GM19455 (cell line): ENCODE measurements around the gene PIK3CG.

ENCODE experiments used
- ATAC-seq: cut with Tn5 transposase; IDR thresholded peaks from one replicate; pipeline ENCODE4 v1.9.1; 2021; ENCODE audit not compliant: unreplicated experiment

PIK3CG gene

DNA sequence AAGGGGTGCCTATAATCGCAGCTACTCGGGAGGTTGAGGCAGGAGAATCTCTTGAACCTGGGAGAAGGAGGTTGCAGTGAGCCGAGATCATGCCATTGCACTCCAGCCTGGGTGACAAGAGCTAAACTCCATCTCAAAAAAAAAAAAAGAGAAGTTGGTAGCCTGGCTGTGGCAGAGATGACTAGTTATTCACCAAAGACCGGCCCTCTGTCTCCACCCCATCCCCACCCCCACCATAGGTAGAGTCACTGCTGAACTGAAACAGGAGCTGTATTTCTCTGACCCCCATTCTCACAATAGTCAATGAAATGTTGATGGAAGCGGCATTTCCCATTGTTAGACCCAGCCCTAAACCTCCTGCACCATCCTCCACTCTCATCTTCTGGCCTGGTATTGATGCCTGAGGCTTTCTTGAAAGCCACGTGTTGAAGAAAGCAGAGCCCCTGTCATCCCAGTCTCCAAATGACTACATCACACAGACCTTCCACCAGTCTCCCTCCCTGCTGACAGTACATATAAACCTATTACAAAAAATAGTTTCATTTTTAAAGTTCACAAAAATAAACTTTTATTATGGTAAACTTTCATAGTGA, 9.4 kb upstream of the PIK3CG start:
- ATAC-seq = no peak

DNA sequence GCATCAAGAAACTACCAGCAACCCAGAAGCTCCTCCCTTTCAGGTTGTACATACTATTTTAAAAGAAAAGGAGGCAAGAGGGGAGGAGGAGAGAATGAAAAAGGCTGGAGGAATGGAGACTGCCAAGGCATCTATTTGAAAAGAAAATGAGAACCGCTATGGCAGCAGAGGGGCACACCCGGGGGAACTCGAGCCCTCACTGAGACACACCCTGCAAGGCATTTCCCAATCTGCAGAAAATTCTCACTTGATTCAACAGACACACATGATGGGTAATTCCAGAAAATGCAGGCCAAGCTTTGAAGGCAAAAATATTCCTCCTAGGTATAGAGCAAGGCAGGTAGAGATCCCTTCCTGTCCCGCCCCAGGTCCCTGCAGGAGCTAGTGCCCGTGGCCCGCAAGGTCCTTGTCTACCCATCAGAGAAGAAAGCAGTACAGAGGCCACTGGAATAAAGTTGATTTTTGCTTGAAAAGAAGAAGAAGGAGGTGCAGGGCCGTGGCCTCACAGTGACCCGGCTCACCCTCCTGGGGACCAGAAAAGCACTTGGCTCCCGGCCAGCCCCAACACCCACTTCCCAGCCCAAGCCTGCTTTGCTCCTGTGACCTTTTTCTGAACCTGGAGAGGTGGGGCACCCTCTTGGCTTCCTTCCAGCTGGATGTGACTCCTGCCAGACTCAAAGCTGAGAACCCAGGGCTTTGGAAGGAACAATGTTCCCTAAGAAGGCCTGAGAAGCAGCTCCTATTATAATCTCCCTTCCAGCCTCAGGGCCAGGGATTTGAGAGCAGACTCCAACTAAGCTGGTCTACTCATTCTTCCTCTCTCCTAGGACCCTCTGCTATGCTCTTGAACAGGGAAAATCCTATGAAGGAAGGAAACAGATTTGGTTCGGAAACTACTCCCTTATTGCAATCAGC, 6.2 kb upstream of the PIK3CG start:
- ATAC-seq = no peak

DNA sequence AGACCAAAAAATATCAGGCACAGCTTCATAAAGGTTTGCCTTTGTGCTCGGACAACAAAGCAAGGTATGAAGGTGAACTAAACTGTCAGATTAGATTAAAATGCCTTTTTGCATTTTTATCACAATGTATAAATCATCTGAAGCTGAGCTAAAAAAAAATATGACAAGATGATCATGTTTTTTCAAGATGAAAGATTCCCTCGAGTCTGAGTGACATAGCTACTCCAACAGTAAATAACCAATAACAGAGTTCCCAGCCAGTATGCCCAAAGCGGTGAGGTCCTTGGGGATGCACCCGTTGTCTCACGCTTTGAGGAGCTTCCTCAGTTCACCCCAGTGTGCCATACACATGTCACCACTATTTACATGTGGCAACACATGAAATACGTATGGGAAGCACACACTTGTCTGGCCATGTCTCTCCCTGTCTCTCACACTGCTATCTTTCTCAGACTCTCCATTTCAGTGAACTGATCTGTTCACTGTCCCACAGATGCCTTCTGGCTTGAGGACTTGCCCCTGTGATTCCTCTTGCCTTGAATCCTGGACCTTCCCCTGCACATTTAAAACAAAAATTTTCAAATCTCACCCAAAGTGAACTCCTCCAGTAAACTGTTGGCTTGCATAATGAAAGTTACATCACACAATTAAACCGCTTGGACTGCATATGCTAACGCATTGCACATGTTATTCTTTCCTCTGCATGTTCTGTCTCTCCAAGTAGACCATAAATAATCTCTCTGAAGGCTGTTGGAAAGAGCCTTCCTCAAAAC, 2.6 kb upstream of the PIK3CG start:
- ATAC-seq = no peak

DNA sequence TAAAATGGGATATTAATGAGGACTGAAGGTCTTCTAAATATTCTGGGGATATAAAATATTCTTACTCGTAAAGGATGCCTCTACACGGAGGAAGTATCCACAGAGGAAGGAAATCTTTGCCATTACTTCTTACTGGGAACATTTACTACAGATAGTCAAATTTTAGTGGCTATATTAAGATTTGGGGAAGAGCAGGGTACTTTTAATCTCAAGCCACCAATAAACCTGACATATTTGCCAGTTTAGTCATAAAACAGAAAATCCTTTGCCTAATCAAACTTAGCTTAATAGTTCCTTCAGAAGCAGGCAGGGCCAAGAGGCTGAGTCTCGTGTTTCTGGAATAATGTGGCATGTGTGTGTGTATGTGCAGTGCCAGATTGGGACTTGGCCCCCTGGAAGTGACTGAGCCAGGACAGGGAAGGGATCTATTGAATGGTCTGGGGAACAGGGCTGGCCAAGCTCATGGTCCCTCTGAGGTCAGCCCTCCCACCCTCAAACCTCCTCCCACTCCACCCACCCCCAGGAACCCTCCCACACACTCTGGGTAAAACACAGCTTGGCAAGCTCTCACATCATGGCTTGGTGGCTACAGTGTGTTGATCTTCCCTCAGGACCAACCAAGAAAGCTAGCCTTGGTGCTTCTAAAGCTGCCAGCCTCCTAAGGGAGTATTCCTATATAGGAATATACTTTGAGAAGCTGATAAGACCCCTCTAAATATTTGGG, 1.6 kb upstream of the PIK3CG start:
- ATAC-seq = no peak

DNA sequence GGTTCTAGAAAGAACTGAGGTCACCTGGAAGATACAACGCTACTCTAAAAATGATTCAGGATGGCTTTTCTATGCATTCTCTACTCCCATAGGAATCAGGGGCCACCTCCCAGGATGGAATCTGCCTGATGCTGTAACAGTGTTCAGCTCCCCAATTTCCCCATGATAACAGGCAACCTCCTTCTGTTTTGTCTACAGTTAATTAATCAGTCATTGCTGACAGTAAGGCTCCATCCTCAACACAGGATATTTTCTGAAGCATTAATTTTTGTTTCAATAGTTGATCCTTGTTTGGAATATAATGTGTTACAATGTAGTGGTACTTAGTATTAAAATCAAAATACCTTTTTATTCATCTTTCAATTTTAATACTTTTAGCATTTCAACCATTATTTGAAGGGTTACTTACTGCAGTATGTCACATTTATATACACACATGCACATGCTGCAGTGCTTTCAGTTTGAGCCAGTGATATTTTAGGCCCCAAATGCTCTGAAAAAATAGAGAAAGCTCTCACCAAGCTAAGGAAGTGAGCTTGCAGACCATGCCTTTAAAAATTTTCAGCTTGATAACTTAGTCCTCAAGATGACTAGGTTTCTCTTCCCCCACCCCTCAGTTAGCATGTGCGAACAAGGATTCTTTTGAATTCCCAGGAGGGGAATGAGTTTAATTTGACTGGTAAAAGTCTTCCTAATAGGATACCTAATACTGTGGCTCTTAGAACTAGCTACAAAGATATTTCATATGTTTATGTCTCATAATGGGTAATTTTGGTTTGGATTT, 592 bp upstream of the PIK3CG start:
- ATAC-seq = peak; percentile 40

DNA sequence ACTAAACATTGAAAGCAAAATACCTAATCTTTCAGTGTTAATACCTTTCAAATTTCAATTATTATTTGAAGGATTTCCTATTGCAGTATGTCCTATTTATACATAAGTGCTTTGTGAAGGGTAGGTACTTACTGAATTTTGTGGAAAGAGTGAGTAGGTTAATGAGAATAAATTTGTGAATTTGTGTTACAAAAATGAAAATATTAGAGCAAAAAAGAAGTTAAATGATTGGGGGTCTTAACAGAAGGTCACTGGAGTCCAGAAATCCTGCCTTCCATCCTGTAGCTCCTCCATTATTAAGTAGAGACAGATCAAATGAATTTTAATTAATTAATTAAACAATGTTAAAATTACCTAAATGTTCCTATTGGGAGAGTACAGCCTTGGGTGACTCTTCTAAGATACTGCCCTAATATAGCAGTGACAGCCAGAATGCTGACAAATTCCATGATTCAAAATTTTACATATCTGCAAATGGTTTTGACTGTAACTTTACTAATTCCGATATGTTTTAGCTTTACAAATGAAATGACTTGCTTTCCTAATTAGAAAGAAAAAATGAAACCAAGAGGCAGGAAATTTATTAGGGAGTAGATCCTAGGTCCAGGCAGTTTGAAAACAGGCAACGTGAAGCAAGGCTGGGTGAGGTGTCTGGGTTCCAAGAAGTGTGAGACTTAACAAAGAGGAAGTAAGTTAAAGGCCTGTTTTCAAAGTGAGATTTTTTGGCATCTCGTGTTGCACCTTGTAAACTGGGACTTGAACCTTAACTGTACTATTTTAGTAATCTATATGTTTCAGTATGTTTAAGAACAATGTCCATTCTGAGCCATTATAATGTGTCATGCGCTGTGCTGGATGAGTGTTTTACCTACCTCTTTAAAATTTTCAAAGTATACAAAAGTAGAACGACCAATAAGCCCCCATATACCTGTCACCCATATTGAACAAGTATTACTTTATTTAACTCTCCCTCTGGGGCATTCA, 1.5 kb downstream of the PIK3CG start:
- peak; percentile 38 for ATAC-seq

DNA sequence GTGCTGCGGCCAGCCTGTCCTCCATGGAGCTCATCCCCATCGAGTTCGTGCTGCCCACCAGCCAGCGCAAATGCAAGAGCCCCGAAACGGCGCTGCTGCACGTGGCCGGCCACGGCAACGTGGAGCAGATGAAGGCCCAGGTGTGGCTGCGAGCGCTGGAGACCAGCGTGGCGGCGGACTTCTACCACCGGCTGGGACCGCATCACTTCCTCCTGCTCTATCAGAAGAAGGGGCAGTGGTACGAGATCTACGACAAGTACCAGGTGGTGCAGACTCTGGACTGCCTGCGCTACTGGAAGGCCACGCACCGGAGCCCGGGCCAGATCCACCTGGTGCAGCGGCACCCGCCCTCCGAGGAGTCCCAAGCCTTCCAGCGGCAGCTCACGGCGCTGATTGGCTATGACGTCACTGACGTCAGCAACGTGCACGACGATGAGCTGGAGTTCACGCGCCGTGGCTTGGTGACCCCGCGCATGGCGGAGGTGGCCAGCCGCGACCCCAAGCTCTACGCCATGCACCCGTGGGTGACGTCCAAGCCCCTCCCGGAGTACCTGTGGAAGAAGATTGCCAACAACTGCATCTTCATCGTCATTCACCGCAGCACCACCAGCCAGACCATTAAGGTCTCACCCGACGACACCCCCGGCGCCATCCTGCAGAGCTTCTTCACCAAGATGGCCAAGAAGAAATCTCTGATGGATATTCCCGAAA, 2.7 kb downstream of the PIK3CG start:
- no peak for ATAC-seq

DNA sequence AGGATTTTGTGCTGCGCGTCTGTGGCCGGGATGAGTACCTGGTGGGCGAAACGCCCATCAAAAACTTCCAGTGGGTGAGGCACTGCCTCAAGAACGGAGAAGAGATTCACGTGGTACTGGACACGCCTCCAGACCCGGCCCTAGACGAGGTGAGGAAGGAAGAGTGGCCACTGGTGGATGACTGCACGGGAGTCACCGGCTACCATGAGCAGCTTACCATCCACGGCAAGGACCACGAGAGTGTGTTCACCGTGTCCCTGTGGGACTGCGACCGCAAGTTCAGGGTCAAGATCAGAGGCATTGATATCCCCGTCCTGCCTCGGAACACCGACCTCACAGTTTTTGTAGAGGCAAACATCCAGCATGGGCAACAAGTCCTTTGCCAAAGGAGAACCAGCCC, 3.3 kb downstream of the PIK3CG start:
- no peak for ATAC-seq

DNA sequence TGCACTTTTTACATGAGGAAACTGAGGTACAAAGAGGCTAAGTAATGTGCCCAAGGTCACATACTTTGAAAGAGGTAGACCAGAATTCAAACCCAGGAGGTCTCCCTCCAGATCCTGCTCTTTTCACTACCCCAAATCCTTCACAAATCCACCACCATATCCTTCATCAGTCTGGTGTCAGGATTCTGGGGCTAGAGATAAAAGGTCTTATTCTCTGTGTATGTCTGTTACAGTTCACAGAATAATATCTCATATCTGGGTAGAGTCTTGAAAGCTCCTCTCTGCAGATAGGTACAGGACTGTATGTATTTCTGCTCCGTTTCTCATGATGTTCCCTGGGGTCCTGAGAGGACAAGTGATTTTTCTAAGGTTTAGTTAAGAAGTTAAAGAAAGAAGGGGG, 4.9 kb downstream of the PIK3CG start:
- ATAC-seq = no peak

DNA sequence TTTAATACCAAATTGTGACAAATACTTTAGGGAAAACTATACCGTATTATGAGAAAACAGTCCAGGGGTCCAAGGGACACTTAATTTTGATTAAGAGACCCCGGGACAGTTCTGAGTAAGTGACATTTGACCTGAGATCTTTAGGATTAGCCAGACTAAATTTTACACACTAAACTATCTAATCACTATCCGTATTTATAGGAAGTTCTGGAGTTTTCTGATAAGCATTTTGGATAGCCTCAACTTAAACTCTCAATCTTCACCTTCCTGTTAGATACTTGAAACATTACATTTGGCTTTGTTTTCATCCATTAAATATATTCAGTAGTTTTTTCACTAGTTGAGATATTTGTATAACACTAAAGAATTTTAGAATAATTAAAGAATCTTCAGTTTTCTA, 5.4 kb downstream of the PIK3CG start:
- no peak for ATAC-seq

DNA sequence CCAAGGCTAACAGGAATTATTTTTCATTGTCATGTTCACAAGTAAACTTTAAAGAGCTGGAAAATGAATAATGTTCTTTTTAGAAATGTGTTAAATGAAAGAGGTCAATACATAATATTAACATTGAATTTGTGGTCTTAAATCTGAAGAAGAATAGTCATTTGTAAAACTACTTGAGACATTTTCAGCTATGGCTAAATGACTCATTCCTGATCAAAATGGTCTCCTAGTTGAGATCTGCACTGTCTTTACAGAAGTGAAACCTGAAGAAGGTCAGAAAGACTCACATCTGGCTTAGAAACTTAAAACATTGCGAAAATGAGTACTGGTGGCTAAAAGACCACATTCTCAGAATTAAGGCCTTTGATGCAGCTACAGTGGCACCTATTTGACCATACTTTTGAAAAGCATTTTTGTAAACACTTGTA, 5.9 kb downstream of the PIK3CG start:
- peak; percentile 93 for ATAC-seq

DNA sequence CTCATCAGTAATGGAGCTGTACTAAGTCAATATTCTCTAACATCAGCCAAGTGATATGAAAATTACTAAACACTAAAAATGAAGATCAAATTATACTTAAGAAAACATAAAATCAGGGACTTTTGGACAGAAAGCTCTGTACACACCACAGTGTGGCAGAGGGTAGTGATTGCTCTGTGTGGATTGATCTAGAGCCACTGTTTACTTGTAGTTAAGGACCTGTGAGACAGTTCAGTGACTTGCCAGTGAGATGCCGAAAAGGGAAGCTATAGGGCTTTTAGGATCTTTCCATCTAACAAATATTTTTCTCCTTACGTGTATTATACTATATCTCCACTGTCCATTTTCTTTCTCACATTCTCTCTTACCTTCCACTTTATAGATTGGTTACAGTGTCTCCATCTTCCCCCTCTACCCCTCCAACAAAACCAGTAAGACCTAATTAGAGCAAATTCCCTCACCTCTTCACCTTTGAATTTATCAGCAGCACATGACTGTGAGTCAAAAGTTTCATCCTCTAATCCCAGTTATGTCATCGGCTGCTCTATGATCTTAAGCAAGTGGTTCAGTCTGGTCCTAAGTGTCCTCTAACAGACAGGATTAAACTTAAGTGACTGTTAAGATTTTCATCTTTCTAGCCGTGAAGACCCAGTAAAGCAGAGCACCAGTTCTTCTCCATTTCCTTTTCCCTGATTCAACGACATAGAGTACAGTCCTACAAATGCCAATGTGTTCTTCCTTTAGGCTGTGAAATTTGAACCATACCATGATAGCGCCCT, 6.9 kb downstream of the PIK3CG start:
- ATAC-seq = no peak

DNA sequence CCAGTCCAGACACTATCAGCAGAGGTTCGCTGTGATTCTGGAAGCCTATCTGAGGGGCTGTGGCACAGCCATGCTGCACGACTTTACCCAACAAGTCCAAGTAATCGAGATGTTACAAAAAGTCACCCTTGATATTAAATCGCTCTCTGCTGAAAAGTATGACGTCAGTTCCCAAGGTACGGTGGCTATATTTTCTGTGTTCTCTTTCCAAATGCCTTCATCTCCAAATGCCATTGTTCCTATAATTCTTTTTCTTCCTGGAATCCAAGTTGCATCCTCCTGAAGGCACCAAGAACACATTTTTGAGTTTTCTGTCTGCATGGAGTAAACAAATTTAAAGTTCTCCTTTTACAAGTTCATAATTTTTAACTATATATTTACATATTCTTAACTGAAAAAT, 7.7 kb downstream of the PIK3CG start:
- ATAC-seq = no peak

DNA sequence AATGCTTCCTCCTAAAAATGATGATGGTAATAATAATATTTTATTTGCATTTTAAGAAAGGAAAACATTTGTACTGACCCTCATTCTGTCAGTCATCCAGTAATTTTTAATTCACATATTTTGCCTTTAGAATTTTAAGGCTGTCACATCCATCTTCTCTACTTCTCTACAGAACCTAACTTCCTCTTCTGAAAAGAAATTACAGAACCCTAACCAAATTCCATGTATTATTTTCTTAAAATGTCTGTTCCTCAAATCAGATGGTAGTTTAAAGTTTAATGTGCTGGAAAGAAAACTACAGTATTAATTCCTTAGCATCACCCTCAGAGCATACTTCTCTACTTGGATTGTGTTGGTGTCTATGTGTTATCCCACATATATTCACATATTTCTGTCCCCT, 9.0 kb downstream of the PIK3CG start:
- ATAC-seq = no peak

DNA sequence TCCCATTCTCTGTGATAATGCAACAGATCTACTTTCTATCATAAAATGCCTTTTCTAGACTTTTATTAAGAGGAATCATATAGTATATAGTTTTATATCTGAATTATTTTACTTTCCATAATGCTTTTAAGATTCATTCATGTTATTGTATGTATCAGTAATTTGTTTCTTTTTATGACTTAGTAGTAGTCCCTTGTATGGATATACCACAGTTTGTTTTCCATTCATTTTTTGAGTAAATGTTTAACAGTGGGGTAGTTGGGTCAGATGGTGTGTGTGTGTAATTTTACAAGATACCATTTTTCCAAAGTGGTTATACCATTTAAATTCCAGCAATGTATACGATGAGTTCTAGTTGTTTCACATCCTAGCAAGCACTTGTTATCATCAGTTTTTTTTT, 10.4 kb downstream of the PIK3CG start:
- no peak for ATAC-seq

DNA sequence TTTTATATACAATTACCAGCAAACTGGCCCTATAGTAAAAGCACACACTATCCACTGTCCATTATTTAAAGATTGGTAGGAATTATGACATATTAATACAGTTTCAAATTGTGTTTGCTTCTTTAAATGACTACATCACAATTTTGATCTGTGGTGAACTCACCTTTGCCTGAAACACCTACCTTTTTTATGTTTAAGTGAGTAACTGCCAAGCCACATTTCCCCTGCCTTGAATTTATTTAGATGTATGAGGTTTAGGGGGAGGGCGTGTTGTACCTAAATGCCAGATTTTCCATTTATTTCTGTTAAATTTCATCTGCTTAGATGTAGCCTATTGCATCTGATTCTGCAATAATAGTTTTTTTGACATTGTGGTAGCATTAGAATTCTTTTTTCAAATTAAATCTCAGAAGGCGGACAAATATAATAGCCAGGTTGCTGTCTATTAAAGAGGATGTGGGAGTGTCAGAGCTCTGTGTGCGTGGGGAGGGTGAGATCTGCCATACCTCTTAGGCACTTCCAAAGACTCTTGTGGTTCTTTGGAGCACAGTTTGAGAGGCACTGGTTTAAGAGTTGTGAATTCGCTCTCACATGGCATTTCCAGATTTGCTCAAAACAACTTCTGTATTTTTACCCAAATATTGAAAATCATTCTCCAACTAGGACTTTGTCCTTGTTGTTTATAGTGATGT, 13.8 kb downstream of the PIK3CG start:
- no peak for ATAC-seq

DNA sequence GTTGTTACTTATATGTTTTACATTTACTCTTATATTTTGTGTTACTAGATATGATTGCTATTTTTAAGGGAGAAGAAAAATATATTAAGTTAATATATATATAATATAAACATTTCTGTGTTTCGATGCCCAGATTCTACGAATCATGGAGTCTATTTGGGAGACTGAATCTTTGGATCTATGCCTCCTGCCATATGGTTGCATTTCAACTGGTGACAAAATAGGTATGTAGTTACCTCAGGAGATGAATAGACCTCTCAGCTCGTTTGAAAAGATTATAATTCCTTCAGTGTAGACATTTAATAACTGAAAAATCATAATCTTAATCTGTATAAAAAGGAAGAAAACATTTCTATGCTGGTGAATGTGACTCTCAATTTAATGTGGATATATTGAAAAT, 16.9 kb downstream of the PIK3CG start:
- ATAC-seq = no peak
